LNCaP clone FGC (cell line): ENCODE measurements around the gene VWA2.

ENCODE experiments used
- DNase-seq: peaks from one replicate; pipeline ENCODE4 v3.0.0-alpha.2; 2011; ENCODE audit warnings: low read depth
- H3K4me3 ChIP-seq: 2 replicates; pipeline ENCODE4 v1.5.1; 2011; ENCODE audit warnings: mild to moderate bottlenecking, low read depth, low read length, control low read depth
- CTCF ChIP-seq: IDR thresholded peaks from 2 replicates; pipeline ENCODE4 v1.5.1; 2012; ENCODE audit warnings: mild to moderate bottlenecking; ENCODE audit not compliant: control insufficient read depth, insufficient read depth; ENCODE audit errors: extremely low read depth

Gene VWA2

GRCh38 chr10:114244126-114244525, 5.1 kb downstream of the VWA2 start:
- TF ChIP-seq CTCF: no peak
- DNase-seq: no peak
- H3K4me3 ChIP-seq: no peak overlapping the region

GRCh38 chr10:114245121-114245791, 6.2 kb downstream of the VWA2 start:
- H3K4me3 ChIP-seq: no peak overlapping the region
- DNase-seq: peak; percentile 17
- no peak for TF ChIP-seq CTCF

- no peak overlapping the region for H3K4me3 ChIP-seq
- no peak for DNase-seq
- TF ChIP-seq CTCF: no peak
Measured at GRCh38 chr10:114246679-114247305, 7.7 kb downstream of the VWA2 start.

DNA sequence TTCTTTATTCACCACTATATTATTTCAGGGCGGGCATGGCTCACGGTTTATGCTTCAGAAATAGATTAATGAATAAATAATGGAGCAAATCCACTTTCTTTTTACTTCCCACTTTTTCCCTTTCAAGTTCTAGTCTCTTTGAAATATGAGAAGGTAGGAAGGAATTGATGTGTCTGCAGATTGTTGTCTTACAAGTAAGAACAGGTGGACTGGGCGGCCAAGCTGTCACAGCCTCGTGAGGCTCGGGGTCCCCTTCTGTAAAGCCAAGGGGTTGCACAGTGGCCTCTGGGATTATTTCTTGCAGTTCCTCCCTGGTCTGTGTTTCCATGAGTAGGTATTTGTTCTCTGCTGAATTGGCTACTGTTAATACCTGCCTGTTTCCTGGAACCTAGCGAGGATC, 11.2 kb downstream of the VWA2 start:
- TF ChIP-seq CTCF: no peak
- H3K4me3 ChIP-seq: no peak overlapping the region
- DNase-seq: no peak

- no peak for DNase-seq
- no peak for TF ChIP-seq CTCF
- no peak overlapping the region for H3K4me3 ChIP-seq
Measured at GRCh38 chr10:114250716-114251115, 11.7 kb downstream of the VWA2 start.

DNA sequence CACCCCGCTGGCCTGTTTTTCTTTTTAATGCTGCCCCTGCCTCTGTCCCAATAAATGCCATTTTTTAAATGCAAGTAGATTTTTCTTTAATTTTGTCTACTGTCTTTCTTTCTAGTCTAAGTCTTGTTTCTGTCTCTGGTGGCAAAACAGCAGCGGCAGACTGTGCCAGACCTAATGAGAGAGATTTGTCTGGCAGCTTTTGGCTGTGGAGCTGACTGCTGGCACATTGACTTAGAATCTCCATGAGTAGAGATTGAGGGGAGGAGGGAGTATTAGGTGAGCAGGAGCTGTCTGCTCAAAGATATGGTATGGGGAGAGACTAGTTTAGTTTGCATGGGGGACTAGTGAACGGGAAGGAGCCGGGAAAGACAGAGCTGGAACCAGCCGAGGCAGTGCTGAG, 13.0 kb downstream of the VWA2 start:
- H3K4me3 ChIP-seq: no peak overlapping the region
- DNase-seq: no peak
- TF ChIP-seq CTCF: no peak

- no peak for DNase-seq
- H3K4me3 ChIP-seq: no peak overlapping the region
- no peak for TF ChIP-seq CTCF
Measured at GRCh38 chr10:114252883-114253282, 13.8 kb downstream of the VWA2 start.
